H9 (cell line): Measurements from ENCODE around the gene INO80B. TPM values are rescaled to one million over a fixed set of nuclear protein-coding genes. Genes with fewer than 3 reads are reported as not detected.

Experiments used
- DNase-seq: peaks from one replicate; pipeline ENCODE4 v3.0.0-alpha.2; 2017
- H2AFZ ChIP-seq: one replicate; pipeline ENCODE4 v1.6.1; 2013; ENCODE audit warnings: mild to moderate bottlenecking, low read length, control low read depth, moderate library complexity
- H2AK5ac ChIP-seq: 2 replicates; pipeline ENCODE4 v1.6.1; 2013; ENCODE audit warnings: low read length, control low read depth, mixed read lengths; ENCODE audit not compliant: insufficient read length
- H2BK120ac ChIP-seq: one replicate; pipeline ENCODE4 v1.6.1; 2013; ENCODE audit warnings: low read depth, mild to moderate bottlenecking, low read length, control low read depth, inconsistent platforms; ENCODE audit not compliant: poor library complexity, severe bottlenecking
- H2BK12ac ChIP-seq: 2 replicates; pipeline ENCODE4 v1.6.1; 2013; ENCODE audit warnings: low read length, control low read depth, mixed read lengths, low read depth; ENCODE audit not compliant: insufficient read length
- H2BK15ac ChIP-seq: 2 replicates; pipeline ENCODE4 v1.6.1; 2013; ENCODE audit warnings: low read depth, low read length, control low read depth
- H2BK20ac ChIP-seq: one replicate; pipeline ENCODE4 v1.6.1; 2013; ENCODE audit warnings: low read depth, mild to moderate bottlenecking, low read length, control low read depth, inconsistent platforms; ENCODE audit not compliant: poor library complexity, severe bottlenecking
- H2BK5ac ChIP-seq: 2 replicates; pipeline ENCODE4 v1.6.1; 2013; ENCODE audit warnings: low read length, control low read depth, mixed read lengths; ENCODE audit not compliant: insufficient read length
- H3K14ac ChIP-seq: 2 replicates; pipeline ENCODE4 v1.6.1; 2013; ENCODE audit warnings: low read length, control low read depth; ENCODE audit not compliant: insufficient read depth
- H3K18ac ChIP-seq: 2 replicates; pipeline ENCODE4 v1.6.1; 2013; ENCODE audit warnings: low read depth, mild to moderate bottlenecking, mixed read lengths, low read length, control low read depth; ENCODE audit not compliant: insufficient read length
- H3K23ac ChIP-seq: 2 replicates; pipeline ENCODE4 v1.6.1; 2013; ENCODE audit warnings: low read length, control low read depth, mixed read lengths, low read depth; ENCODE audit not compliant: insufficient read length
- H3K23me2 ChIP-seq: 2 replicates; pipeline ENCODE4 v1.6.1; 2013; ENCODE audit warnings: low read depth, mild to moderate bottlenecking, mixed read lengths, low read length, control low read depth; ENCODE audit not compliant: insufficient read length, poor library complexity, severe bottlenecking
- H3K27ac ChIP-seq: 2 replicates; pipeline ENCODE4 v1.5.1; 2013; ENCODE audit warnings: low read length, control low read depth, mixed read lengths, low read depth; ENCODE audit not compliant: insufficient read length
- H3K27me3 ChIP-seq: 2 replicates; pipeline ENCODE4 v1.6.1; 2013; ENCODE audit warnings: low read length, control low read depth, inconsistent platforms; ENCODE audit not compliant: insufficient read depth
- H3K4ac ChIP-seq: 2 replicates; pipeline ENCODE4 v1.6.1; 2013; ENCODE audit warnings: low read depth, mild to moderate bottlenecking, control low read depth, inconsistent platforms, low read length, moderate library complexity
- H3K4me1 ChIP-seq: 2 replicates; pipeline ENCODE4 v1.6.1; 2013; ENCODE audit warnings: low read length, control low read depth, inconsistent platforms; ENCODE audit not compliant: insufficient read depth
- H3K4me2 ChIP-seq: 2 replicates; pipeline ENCODE4 v1.6.1; 2013; ENCODE audit warnings: low read length, control low read depth, mixed read lengths; ENCODE audit not compliant: insufficient read length, insufficient read depth
- H3K56ac ChIP-seq: 2 replicates; pipeline ENCODE4 v1.6.1; 2013; ENCODE audit warnings: low read depth, mild to moderate bottlenecking, mixed read lengths, low read length, control low read depth; ENCODE audit not compliant: insufficient read length
- H3K79me1 ChIP-seq: 2 replicates; pipeline ENCODE4 v1.6.1; 2013; ENCODE audit warnings: low read depth, mild to moderate bottlenecking, moderate library complexity, low read length, control low read depth, inconsistent platforms; ENCODE audit not compliant: insufficient read depth, poor library complexity, severe bottlenecking
- H3K79me2 ChIP-seq: 2 replicates; pipeline ENCODE4 v1.6.1; 2013; ENCODE audit warnings: low read length, control low read depth, inconsistent platforms; ENCODE audit not compliant: insufficient read depth
- H3K9ac ChIP-seq: 2 replicates; pipeline ENCODE4 v1.6.1; 2013; ENCODE audit warnings: low read length, control low read depth, mixed read lengths; ENCODE audit not compliant: insufficient read length; ENCODE audit errors: extremely low read depth
- H3K9me3 ChIP-seq: one replicate; pipeline ENCODE4 v1.6.1; 2013; ENCODE audit warnings: low read depth, low read length, inconsistent platforms; ENCODE audit not compliant: control insufficient read depth
- H3T11ph ChIP-seq: one replicate; pipeline ENCODE4 v1.6.1; 2013; ENCODE audit warnings: mild to moderate bottlenecking, low read length, control low read depth, inconsistent platforms
- H4K20me1 ChIP-seq: one replicate; pipeline ENCODE4 v1.6.1; 2013; ENCODE audit not compliant: control insufficient read depth, insufficient read length, insufficient read depth
- H4K5ac ChIP-seq: 2 replicates; pipeline ENCODE4 v1.6.1; 2013; ENCODE audit warnings: low read depth, mild to moderate bottlenecking, mixed read lengths, low read length, control low read depth; ENCODE audit not compliant: insufficient read length
- H4K8ac ChIP-seq: replicated peaks from 2 replicates; pipeline ENCODE4 v1.6.1; 2013; ENCODE audit warnings: low read length, control low read depth, mixed read lengths, low read depth; ENCODE audit not compliant: insufficient read length
- H4K91ac ChIP-seq: 2 replicates; pipeline ENCODE4 v1.6.1; 2013; ENCODE audit warnings: low read depth, mild to moderate bottlenecking, moderate library complexity, mixed read lengths, low read length, control low read depth; ENCODE audit not compliant: insufficient read length
- H3K27ac Mint-ChIP-seq, 3 experiments: 2 replicates in 2 of 3; 3 replicates in 1 of 3; pipeline ENCODE4 v1.8.0; 2020 to 2021; ENCODE audit warnings: mixed read lengths in 3 of 3, mild to moderate bottlenecking in 1 of 3, moderate library complexity in 1 of 3
- H3K27me3 Mint-ChIP-seq: 2 replicates; pipeline ENCODE4 v1.8.0; 2021; ENCODE audit warnings: low read depth, mild to moderate bottlenecking, moderate library complexity, mixed read lengths
- H3K36me3 Mint-ChIP-seq, 3 experiments: 2 replicates in 2 of 3; 3 replicates in 1 of 3; pipeline ENCODE4 v1.8.0; 2020 to 2021; ENCODE audit warnings: low read depth in 3 of 3, mixed read lengths in 3 of 3; ENCODE audit not compliant: insufficient read depth in 1 of 3
- H3K4me1 Mint-ChIP-seq, 2 experiments: 2 replicates each; pipeline ENCODE4 v1.8.0; 2020; ENCODE audit warnings: mixed read lengths in 2 of 2
- H3K4me3 Mint-ChIP-seq, 2 experiments: 2 replicates in 1 of 2; 3 replicates in 1 of 2; pipeline ENCODE4 v1.8.0; 2020 to 2021; ENCODE audit warnings: mild to moderate bottlenecking in 2 of 2, mixed read lengths in 2 of 2, moderate library complexity in 1 of 2
- H3K9me3 Mint-ChIP-seq, 2 experiments: 2 replicates in 1 of 2; 3 replicates in 1 of 2; pipeline ENCODE4 v1.8.0; 2020; ENCODE audit warnings: mild to moderate bottlenecking in 2 of 2, mixed read lengths in 2 of 2, moderate library complexity in 1 of 2
- CTCF ChIP-seq: fragments of 200-600 bp; sonication (generic); conservative IDR thresholded peaks from 3 replicates; pipeline ENCODE4 v1.8.0; 2021; ENCODE audit warnings: antibody characterized with exemption, mild to moderate bottlenecking
- WGBS: extraction: QIAGEN DNeasy Blood & Tissue Kit; methylation state at CpG from one replicate; pipeline ENCODE4 v1.1.7; 2013; ENCODE audit warnings: missing lambda C conversion rate, low lambda C conversion rate, mixed read lengths; ENCODE audit not compliant: insufficient read length; ENCODE audit errors: extremely low coverage; 5-methylcytosine and 5-hydroxymethylcytosine counted together
- total RNA-seq: library from RNA; stranded (reverse); gene quantifications from 2 replicates; pipeline ENCODE4 v1.2.1, GENCODE V29; 2021

The INO80B gene
- total RNA-seq, 1 experiment from 2014 or later: 17.6 TPM

- Histone ChIP-seq H2BK5ac (no peak overlapping the region), H3K23me2 (peaks cover 8% of the 10 kb centered on the region), H3K79me2 (no peaks in the 10 kb centered on the region), H2AK5ac (no peak overlapping the region), H4K8ac (no peak overlapping the region), H4K20me1 (no peaks in the 10 kb centered on the region), H3K18ac (no peak overlapping the region), H3T11ph (no peak overlapping the region), H3K56ac (no peak overlapping the region), H4K5ac (no peak overlapping the region), H2BK20ac (no peak overlapping the region), H3K4ac (no peak overlapping the region), H2BK12ac (no peak overlapping the region), H3K9me3 (no peaks in the 10 kb centered on the region), H3K9ac (no peak overlapping the region), H3K4me2 (no peak overlapping the region), H3K4me1 (no peaks in the 10 kb centered on the region), H3K27me3 (no peaks in the 10 kb centered on the region), H2AFZ (no peak overlapping the region), H3K14ac (no peak overlapping the region), H2BK120ac (no peak overlapping the region), H4K91ac (no peak overlapping the region), H3K23ac (no peak overlapping the region), H2BK15ac (no peak overlapping the region), H3K27ac (no peak overlapping the region), H3K79me1 (no peaks in the 10 kb centered on the region)
- DNase-seq: no peak
- Mint-ChIP-seq H3K27me3 (no peaks in the 10 kb centered on the region), H3K4me1 (peaks cover 5 to 9% of the 10 kb centered on the region in 2 experiments), H3K4me3 (no peak overlapping the region), H3K27ac (no peak overlapping the region), H3K36me3 (peaks cover 14 to 41% (median 34%) of the 10 kb centered on the region in 3 experiments), H3K9me3 (no peaks in the 10 kb centered on the region)
- no peak for TF ChIP-seq CTCF
- WGBS: no CpG with 5 or more reads among the region's 2 CpGs
Measured at GRCh38 chr2:74486141-74486540, 31.3 kb downstream of the INO80B start.
